Stimulated activated CD8-positive, alpha-beta memory T cell treated with anti-CD3 and anti-CD28 coated beads, Interleukin-15, amount 100 ng/mL, for 1 hour (primary cell): ENCODE measurements around the gene GUF1.

Experiments
- DNase-seq: peaks from one replicate; pipeline ENCODE4 v3.0.0-alpha.2; 2020; ENCODE audit warnings: low read depth

Gene GUF1, protein sequence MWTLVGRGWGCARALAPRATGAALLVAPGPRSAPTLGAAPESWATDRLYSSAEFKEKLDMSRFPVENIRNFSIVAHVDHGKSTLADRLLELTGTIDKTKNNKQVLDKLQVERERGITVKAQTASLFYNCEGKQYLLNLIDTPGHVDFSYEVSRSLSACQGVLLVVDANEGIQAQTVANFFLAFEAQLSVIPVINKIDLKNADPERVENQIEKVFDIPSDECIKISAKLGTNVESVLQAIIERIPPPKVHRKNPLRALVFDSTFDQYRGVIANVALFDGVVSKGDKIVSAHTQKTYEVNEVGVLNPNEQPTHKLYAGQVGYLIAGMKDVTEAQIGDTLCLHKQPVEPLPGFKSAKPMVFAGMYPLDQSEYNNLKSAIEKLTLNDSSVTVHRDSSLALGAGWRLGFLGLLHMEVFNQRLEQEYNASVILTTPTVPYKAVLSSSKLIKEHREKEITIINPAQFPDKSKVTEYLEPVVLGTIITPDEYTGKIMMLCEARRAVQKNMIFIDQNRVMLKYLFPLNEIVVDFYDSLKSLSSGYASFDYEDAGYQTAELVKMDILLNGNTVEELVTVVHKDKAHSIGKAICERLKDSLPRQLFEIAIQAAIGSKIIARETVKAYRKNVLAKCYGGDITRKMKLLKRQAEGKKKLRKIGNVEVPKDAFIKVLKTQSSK

GRCh38 chr4:44678094-44679041, at the start of gene GUF1:
TSS of gene GUF1 (plus strand) at chr4:44678420. CDS start at chr4:44678623, 203 bp downstream.
- peak; percentile 75 for DNase-seq

- DNase-seq = no peak
Measured at GRCh38 chr4:44629280-44629866, 48.8 kb upstream of the GUF1 start.

- DNase-seq = no peak
Measured at GRCh38 chr4:44632089-44632488, 46.1 kb upstream of the GUF1 start.

DNA sequence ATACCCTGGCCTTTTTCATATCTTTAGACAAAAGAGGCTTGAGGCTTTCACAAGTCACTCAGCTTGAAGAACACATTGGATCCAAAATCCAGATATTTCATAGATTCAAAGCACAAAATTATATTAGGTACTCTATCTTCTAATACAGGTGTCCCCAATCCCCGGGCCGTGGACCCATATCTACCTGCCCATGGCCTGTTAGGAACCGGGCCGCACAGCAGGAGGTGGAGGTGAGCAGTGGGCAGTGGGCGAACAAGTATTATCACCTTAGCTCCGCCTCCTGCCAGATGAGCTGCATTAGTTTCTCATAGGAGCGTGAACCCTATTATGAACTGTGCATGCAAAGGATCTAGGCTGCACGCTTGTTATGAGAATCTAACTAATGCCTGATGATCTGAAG, 45.5 kb upstream of the GUF1 start:
- no peak for DNase-seq

GRCh38 chr4:44638091-44638490, 40.1 kb upstream of the GUF1 start:
- no peak for DNase-seq

DNA sequence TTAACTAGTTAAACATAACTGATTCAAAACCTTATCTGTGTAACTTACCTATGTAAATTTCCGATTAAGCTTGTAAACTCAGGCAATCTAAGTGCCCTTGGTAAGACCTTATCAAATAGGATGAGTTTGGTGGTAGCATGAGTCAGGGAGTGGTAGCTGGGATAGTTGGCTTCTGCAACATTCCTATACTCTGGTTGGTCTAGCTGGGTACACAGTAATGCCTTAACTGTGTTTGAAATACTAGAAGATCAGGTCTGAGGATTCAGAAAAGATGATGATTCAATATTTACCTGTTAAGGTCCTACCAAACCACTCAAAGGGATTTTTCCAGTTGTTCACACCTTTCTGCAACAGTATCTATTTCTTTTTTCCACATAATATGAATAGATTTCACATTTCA, 32.1 kb upstream of the GUF1 start:
- no peak for DNase-seq

DNA sequence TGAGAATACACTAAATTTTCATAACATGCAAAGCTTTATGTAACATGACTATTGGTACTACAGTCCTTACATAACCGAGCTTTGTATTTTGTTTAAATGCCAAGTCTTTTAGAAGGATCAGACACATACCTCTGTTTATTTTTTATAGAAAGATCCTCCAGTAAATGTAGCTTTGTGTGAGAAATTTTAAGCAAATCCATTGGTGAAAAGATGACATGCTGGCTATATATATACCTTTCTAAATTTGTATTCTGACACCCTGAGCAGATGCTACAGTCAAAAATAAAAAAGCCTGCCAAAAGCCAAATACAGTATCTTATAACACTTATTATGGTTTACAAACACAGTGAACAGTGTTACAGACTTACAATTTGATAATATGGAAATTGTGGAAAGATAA, 26.8 kb upstream of the GUF1 start, which contains the start of gene YIPF7:
TSS of gene YIPF7 (minus strand) at position 201 of the 400 bp plus-strand sequence. CDS start 1,525 bp downstream, outside the sequence.
- no peak for DNase-seq

DNA sequence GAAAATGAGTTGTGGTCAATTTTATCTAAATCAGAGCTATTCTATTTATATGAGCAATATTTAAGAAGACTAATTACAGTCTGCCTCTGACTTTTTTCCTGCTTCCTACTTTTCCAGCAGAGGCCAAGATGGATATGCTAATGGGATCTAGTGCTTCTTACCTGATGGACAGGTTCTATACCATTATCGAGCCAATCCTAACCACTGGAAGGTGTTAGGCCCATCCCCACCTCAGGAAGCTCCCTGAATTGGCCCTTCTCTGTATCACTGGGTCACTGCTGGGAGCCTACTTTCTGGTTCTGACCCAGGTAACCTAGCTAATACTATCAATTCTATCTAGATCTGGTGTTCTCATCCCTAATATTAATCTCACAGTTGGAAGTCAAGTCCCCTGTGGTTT, 26.2 kb upstream of the GUF1 start:
- no peak for DNase-seq

GRCh38 chr4:44660396-44660795, 17.8 kb upstream of the GUF1 start:
- no peak for DNase-seq

GRCh38 chr4:44661940-44662622, 16.1 kb upstream of the GUF1 start:
- DNase-seq = no peak

DNA sequence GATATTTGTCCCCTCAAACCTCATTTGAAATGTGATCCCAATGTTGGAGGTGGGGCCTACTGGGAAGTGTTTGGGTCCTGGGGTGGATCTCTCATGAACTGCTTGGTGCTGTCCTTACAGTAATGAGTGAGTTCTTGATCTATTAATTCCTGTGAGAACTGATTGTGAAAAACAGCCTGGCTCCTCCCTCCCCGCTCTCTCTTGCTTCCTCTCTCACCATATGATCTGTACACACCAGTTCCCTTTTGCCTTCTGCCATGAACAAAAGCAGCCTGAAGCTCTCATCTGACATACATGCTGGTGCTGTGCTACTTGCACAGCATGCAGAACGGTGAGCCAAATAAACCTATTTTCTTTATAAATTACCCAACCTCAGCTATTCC, 15.6 kb upstream of the GUF1 start:
- no peak for DNase-seq

DNA sequence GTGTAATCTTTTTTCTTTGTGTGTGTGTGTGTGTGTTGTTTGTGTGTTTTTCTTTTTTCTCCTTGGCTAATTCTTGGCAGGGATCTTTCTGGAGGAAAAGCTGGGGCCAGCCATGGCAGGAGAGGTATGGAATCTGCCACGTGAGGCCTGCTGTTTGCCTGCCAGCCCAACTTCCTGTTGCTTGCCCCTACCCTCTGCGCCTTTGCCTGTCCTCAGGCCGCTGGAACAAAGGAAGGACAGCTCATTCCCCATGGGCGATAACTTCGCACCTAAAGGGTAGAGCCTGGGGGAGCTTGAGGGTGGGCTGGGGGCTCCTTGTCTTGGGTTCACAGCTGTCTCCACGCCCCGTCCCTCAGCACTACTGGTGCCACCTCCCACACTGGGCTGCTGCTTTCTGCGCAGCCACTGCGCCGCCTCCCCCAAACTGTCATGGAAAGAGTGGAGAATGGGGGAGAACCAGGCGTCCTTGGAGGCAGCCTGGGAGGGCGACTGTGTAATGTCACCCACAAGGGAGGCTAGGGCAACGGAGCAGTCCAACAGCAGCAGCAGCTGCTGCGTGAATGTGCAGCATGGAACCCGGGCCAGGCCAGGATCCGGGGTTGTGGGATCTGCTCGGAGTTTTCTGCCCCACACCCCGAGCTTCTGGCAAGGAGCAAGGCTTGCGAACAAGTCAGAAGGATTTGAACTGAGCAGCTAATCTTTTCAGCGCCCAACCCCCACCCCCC, 14.5 kb upstream of the GUF1 start:
- DNase-seq = no peak

DNA sequence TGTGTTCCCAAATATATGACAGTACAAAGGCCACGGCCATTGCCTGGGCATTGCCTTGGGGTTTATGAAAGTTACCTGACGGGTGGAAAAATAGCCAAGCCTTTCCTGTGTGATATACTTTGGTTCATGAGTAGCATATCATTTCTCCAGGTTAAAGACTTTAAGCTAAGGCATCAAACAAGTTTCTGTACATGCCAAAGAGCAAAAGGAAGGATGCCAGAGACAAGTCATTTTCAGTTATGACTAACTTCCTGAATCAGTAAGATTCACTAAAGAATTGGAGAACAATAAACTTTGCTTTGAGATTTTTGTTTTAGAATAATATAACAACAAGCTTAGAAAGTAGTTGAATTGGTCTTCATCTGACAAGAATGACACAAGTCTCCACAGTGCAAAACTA, 9.7 kb upstream of the GUF1 start:
- DNase-seq = no peak

- DNase-seq = no peak
Measured at GRCh38 chr4:44670506-44671199, 7.6 kb upstream of the GUF1 start.

DNA sequence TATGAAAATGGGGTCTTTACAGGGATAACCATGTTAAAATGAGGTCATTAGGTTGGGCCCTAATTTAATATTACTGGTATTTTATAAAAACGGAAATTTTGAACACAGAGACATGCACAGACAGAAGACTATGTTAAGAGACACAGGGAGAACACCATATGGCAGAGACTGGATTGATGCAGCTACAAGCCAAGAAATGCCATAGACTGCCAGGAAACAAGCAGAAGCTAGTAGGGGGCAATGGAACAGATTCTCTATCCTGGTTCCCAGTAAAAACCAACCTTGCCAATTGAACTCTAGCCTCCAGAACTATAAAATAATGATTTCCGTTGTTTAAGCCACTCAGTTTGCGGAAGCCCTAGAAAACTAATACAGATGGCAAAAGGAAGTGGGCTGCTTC, 6.6 kb upstream of the GUF1 start:
- DNase-seq = no peak

DNA sequence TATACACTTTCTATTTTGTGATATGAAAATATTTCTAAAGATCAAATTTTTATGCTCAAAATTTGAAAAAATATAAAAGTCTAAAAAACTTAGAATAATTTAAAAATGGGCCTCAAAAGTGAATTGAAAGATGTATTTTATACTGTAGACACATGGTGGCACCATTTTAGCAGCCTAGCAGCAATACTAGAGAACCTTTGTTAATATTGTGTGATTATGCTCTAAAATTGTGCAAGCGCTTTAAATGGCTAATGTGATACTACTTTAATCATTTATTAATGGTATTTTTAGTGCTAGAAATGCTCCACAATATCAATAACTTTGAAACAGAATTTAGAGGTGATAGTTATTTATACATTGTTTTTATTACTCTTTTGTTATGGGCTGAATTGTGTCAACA, 3.7 kb upstream of the GUF1 start:
- DNase-seq = no peak

GRCh38 chr4:44675366-44675765, 2.9 kb upstream of the GUF1 start:
- no peak for DNase-seq

GRCh38 chr4:44679060-44679459, 840 bp downstream of the GUF1 start:
- no peak for DNase-seq

DNA sequence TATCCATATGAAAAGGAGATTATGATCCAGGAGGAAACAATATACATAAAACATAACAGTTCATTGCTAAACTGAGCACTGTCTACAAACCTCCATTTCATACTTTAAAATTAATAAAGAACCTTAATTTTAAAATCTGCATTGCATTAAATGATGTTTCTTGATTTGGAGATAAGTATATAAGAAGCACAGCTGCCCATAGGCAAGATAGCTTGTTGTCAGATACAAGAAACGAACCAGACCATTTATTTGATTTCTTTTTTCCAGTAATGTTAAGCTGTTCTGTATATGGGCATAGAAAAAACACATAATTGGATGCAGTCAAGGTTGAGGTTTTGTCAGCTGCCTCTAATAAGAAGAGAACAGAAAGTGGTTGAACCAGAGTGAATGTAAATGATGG, 6.4 kb downstream of the GUF1 start:
- no peak for DNase-seq

- DNase-seq = no peak
Measured at GRCh38 chr4:44700427-44700826, 22.2 kb downstream of the GUF1 start.
